Ramos (cell line): Measurements from ENCODE around the gene TMC1.

ENCODE experiments used
- in situ Hi-C: fragments of 300-500 bp; cut with MboI; formaldehyde crosslinking; loops from one replicate; pipeline ENCODE4 v1.14.3; 2022; ENCODE audit warnings: low sequenced_read_pairs; ENCODE audit not compliant: unreplicated experiment

The TMC1 gene

DNA sequence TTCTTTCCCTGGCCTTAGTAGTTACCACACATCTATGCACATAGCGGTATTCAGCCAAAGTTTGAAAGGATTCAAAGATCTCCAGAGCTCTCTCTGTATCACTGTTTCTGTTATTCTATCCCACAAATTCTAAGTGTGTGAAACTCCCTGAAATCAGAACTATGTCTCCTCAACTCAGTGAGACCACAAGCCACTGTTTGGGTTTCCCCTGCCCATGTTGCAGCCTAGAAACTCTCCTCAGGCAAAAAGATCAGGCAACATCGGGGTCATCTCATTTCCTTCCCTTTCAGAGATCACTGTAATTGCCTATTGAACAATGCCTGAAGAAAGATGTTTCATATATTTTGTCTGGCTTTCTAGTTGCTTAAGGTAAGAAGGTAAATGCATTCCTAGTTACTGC, 135.6 kb downstream of the TMC1 start:
- in situ Hi-C loops, result no loop called here

GRCh38 chr9:72658703-72659102, 137.3 kb downstream of the TMC1 start:
- in situ Hi-C loops, result no loop called here

DNA sequence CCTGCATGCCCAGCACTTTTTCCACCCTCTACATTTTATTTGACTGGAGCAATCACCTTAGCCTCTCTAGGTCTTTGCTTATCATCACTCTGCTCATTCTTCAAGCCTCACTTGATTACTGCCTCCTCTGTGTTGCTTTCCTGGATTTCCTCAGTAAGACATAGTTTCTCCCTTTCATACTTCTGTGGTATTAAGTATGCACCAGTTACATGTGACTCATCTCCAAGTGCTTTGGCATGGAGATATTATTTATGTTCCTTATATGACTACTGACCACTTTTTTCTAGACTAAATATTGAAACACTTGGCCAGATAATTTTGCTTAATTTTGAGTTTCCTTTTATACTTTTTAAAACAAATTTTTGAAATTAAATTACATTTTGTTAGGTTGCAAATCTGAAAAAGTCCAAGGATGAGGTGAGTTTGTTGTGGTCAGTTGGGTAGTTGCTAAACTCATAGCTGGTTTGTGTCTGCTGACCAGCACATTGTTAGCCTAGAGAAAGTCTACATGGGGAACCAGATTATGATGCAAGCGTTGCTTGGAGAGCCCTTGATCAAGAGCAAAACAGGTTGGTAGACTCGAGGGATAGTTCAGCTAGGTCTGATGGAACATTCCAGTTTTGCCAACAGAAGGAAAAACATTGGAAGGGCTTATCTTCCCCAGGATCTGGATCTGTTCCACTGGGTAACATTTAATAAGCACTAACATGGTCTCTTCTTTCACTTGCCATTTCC, 140.2 kb downstream of the TMC1 start:
- in situ Hi-C loops, result no loop called here

DNA sequence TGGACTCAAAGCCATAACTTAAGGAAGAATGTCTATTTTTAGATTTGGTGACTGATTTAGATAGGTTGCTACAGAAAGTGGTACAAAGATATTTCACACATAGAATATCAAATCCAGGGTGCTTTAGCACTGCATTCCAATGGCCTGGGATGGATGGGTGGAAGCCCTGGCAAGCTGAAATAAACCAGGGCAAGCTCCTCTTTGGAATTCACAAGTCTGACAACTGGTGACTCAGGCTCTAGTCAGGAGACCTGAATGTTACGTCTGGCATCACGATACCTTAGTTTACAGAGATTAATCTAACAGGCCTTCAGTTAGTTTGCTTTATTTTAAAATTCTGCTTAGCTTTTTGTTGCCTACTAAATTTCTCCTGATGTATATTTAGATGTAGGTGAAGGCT, 144.0 kb downstream of the TMC1 start:
- in situ Hi-C loops, result no loop called here

GRCh38 chr9:72667181-72667580, 145.8 kb downstream of the TMC1 start:
- in situ Hi-C loops, result no loop called here

GRCh38 chr9:72674961-72675360, 153.6 kb downstream of the TMC1 start:
- in situ Hi-C loops, result no loop called here

DNA sequence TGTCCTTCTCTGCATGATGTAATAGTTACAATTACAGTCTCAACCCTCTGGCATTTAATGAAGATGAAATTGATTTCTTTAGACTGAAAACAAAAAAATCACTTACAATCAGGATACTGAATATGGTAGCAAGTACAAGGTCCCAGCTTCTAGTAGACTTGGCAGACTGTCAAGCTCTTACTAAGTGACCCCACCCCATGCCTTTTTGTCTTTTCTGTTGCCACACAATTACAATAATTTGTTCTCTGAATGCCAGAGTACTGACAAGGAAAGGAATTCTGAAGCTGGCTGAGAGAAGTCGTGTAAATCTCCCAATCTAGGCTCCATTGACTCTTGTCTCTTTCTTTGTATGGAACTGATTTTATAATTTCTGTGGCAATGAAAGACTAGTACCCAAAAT, 154.2 kb downstream of the TMC1 start:
- in situ Hi-C loops, result no loop called here

DNA sequence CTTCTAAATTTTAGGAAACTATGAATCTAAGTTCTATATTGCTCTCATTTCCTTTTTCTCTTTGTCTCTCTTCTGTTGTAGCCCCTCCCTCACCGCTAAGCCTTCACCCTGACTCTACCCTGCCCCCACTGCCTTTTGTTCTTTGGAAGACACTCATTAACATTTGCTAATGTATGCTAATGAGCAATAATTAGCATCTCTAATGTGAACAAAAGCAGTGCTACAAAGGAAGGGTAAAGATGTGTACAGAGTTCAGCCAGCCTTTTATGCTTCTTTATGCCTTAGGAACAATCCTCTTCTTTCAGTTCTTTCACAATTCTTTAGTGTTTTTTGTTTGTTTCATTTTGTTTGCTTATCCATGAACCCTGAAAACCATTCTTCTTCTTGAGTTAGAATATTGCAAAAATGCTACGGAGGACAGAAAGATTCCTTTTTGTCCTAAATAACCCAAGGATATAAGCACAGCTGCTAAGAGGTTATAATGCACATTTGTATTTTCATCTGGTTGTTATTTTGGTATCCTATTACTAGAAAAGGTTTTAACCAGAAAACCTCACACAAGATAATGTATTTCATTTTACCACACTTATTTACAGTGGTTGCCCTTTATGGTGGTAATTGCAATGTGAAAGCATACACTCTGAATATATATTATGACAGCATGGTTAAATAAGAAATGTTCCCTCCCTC, 159.3 kb downstream of the TMC1 start:
- in situ Hi-C loops, result no loop called here

- in situ Hi-C loops, result no loop called here
Measured at GRCh38 chr9:72681283-72681630, 159.8 kb downstream of the TMC1 start.

DNA sequence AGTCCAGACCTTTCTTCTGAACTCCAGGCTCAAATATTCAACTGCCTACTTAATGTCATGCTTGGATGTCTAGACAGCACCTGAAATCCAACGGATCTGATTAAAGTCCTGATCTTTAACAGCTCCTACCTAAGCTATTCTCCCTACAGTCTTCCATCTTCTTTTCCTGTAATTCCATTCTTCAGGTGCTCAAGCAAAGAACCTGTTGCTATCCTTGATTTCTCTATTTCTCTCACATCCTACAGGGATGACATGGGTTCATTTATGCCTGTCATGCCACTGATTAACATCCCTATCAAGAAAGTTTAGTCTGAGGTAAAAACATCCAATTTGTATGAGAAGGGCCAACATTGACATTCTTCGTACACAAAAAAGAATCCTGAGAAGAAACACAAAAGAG, 163.2 kb downstream of the TMC1 start:
- in situ Hi-C loops, result no loop called here

DNA sequence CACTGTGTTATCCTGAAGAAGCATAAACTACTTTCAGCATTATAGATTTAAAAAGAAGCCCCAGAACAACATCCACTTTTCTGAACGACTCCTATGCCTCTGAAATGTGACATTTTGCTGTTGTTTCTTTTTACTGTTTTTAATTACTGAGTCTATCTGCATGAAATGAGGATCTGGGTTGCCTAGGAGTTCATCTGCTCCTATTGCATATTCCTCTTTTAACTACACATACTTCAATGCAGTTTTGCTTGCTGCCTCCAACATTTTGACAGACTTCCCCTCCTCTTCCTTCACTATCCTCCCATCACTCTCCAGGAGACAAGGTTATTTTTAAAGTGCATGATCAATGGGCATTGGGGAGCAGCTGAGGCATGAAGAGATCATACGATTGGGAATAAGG, 164.5 kb downstream of the TMC1 start:
- in situ Hi-C loops, result no loop called here

DNA sequence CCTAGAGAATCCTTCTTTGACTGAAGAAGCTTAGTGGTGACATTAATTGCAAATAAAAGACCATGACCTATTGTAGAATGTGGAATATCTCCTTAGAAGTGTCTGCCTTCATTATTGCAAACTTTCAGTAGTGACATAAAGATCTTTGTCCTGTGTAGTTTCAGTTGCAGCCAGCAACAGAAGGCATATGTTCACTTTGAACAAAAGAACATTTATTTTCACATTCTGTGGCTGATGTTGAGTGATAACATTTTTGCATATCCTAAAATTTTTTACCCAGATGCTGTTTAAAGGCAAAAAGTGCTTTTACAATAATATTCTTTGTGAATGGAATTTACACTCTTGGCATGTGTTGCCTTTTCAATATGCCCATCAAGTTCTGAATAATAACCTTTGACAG, 165.9 kb downstream of the TMC1 start:
- in situ Hi-C loops, result no loop called here

- in situ Hi-C loops, result no loop called here
Measured at GRCh38 chr9:72691671-72692070, 170.3 kb downstream of the TMC1 start.

- in situ Hi-C loops, result no loop called here
Measured at GRCh38 chr9:72695365-72695764, 174.0 kb downstream of the TMC1 start.

- in situ Hi-C loops, result no loop called here
Measured at GRCh38 chr9:72696511-72696910, 175.1 kb downstream of the TMC1 start.

- in situ Hi-C loops, result no loop called here
Measured at GRCh38 chr9:72701510-72701909, 180.1 kb downstream of the TMC1 start.

GRCh38 chr9:72703574-72703973, 182.2 kb downstream of the TMC1 start:
- in situ Hi-C loops, result no loop called here

- in situ Hi-C loops, result no loop called here
Measured at GRCh38 chr9:72704688-72705375, 183.4 kb downstream of the TMC1 start.

DNA sequence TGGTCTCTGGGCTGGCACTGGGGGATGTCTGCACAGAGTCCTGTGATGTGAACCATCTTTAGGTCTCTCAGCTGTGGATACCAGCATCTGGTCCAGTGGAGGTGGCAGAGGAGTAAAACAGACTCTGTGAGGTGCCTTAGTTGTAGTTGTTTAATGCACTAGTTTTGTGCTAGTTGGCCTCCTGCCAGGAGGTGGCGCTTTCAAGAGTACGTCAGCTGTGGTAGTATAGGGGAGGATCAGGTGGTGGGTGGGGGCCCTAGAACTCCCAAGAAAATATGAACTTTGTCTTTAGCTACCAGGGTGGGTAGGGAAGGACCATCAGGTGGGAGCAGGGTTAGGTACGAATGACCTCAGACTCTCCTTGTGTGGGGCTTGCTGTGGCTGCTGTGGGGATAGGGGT, 197.1 kb downstream of the TMC1 start:
- in situ Hi-C loops, result no loop called here

GRCh38 chr9:72721067-72721466, 199.7 kb downstream of the TMC1 start:
- in situ Hi-C loops, result no loop called here

DNA sequence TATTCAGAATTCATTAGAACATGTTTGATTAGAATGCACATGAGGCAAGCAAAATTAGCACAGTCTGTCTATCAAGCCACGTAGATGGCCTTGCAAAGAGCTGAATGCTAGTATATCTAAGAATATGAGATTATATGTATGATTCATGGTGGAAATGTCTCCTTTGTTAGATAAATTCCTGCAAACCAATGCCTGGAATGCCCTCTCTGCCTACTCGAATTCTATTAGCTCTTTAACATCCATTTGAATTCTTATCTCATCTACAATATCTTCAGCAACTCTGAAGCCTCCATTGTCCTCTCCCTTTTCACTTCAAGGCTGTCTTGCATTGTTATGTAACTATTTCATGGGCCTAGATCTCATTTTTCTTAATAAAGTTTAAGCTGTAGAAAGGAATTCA, 205.5 kb downstream of the TMC1 start:
- in situ Hi-C loops, result no loop called here
